ENCODE measurements around the gene BTD. TPM values are rescaled to one million over a fixed set of nuclear protein-coding genes. Genes with fewer than 3 reads are reported as not detected.

The BTD gene
- polyA plus RNA-seq, 3 donors = 21.9 to 24.1 (median 22.3) TPM

DNA sequence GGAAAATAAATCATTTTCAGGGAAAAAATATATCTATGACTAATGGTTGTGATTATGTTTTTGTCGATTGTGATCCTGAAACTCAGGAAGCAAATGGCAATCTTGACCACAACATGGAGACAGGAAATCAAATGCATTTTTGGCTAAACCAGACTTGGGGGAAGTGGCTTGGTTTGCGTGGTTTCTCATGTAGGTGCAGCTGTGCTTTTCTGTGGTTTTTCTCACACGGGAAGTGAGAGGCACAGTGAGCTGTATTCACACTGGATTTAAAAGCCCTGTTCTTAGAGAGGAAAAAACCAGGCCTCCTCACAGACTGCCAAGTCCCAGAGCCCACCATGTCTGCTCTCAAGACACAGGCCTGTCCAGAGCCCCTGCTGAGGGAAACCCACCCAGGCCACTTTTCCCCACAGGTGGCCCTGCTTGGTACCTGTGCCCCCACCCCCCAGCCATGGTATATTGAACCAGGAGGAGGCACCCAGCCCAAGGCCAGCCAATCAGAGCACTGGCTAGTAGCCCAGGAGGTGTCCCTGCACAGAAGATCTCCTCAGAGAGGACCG lies 46.1 kb downstream of the BTD start:
- DNase-seq (ENCODE audit: extremely low read depth in 1 of 11, low read depth in 9 of 11, low spot score in 4 of 11) = no peak

DNA sequence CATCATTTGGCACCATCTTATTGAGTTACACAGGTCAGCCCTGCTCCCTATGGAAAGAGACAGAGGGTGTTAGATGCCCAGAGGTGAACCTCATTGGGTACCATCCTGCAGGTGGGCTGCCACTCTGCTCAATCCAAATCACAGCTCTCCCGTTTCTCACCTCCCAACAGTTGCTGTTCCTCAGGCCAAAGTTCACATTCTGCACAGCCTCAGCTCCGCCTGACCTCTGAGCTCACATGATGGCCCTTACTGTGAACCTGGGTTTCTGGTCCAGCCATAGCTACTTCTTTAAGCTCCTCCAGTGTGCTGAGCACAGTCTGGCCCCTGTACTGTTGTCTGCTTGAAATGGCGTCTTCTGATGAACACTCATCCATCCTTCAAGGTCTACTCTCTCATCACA lies 47.8 kb downstream of the BTD start:
- no peak for DNase-seq (ENCODE audit: extremely low read depth in 1 of 11, low read depth in 9 of 11, low spot score in 4 of 11)

DNA sequence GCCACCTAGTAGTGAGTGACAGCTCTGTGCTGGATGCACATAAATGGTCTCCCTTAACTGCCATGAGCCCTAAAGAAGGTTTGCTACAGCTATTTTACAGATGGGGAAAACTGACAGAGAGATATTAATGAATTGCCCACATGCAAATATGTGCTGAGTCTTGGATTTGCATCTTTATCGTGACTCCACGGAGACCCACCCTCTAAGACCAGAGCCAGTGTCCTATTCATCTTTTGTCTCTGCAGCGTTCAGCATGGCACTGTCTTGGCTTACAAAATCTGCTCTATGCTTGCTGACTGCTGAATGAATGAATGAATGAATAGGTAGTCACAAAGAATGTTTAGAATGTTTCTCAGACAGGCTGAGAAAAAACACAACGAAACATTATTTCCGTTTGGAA lies 48.3 kb downstream of the BTD start:
- DNase-seq (ENCODE audit: extremely low read depth in 1 of 11, low read depth in 9 of 11, low spot score in 4 of 11) = no peak

GRCh38 chr3:15651396-15651795 lies 49.9 kb downstream of the BTD start:
- no peak for DNase-seq (ENCODE audit: extremely low read depth in 1 of 11, low read depth in 9 of 11, low spot score in 4 of 11)

- DNase-seq (ENCODE audit: extremely low read depth in 1 of 11, low read depth in 9 of 11, low spot score in 4 of 11) = no peak
Measured at GRCh38 chr3:15653321-15653720, 51.8 kb downstream of the BTD start.

GRCh38 chr3:15654127-15654526 lies 52.6 kb downstream of the BTD start:
- DNase-seq (ENCODE audit: extremely low read depth in 1 of 11, low read depth in 9 of 11, low spot score in 4 of 11) = no peak

GRCh38 chr3:15654891-15655290 lies 53.3 kb downstream of the BTD start:
- DNase-seq (ENCODE audit: extremely low read depth in 1 of 11, low read depth in 9 of 11, low spot score in 4 of 11) = no peak

DNA sequence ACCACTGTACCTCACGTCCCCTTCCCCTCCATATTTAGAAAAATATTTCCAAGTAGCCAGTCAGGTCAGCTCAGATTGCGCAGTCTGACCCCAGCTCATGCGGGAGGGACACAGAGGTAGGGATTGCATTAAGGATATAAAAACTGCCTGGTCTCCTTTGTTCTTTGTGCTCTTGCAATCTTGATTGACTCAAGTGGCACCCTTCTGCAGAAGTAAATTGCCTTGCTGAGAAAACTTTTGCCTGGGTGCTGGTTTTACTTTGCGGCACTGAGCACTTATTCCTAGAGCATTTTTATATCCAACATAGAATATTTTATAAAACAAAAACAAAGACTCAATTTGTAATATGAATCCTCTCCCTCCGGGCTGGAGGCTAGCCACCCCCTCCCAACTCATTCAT lies 54.8 kb downstream of the BTD start:
- DNase-seq (ENCODE audit: extremely low read depth in 1 of 11, low read depth in 9 of 11, low spot score in 4 of 11) = no peak

- no peak for DNase-seq (ENCODE audit: extremely low read depth in 1 of 11, low read depth in 9 of 11, low spot score in 4 of 11)
Measured at GRCh38 chr3:15657016-15657415, 55.5 kb downstream of the BTD start.

DNA sequence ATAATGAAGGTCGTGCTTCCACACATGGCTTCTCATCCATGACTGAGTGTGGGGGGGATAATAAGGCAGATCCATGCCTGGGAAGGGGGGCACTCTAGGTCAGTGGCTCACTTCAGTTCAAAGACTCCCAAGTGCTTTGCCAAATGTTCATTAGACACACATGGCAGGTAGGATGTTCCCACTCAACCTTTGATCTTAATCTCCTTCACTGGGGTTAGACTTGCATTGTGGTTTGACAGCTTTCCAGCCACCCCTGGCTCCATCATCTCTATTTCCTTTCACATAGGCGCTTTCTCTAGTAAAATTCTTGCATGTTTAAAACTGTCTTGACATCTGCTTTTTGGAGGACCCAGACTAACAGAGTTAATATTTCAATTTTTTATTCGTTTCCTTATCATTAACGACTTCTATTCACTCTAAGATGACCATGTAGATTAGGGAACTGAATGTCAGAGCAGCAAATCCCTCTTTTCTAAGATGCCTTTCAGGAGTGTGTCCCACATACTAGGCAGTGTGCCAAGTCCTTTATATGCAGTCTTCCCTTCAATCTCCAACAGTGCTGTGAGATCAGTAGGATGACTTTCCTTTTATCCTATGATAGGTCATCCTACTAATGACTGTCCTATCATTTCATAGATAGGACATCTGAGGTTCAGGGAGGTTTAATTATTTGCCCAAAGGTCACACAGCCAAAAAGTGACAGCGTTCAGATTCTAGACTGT lies 57.9 kb downstream of the BTD start:
- DNase-seq (ENCODE audit: extremely low read depth in 1 of 11, low read depth in 9 of 11, low spot score in 4 of 11) = no peak

GRCh38 chr3:15660055-15660935 lies 58.8 kb downstream of the BTD start:
- no peak for DNase-seq (ENCODE audit: extremely low read depth in 1 of 11, low read depth in 9 of 11, low spot score in 4 of 11)

GRCh38 chr3:15664144-15664543 lies 62.6 kb downstream of the BTD start:
- no peak for DNase-seq (ENCODE audit: extremely low read depth in 1 of 11, low read depth in 9 of 11, low spot score in 4 of 11)

DNA sequence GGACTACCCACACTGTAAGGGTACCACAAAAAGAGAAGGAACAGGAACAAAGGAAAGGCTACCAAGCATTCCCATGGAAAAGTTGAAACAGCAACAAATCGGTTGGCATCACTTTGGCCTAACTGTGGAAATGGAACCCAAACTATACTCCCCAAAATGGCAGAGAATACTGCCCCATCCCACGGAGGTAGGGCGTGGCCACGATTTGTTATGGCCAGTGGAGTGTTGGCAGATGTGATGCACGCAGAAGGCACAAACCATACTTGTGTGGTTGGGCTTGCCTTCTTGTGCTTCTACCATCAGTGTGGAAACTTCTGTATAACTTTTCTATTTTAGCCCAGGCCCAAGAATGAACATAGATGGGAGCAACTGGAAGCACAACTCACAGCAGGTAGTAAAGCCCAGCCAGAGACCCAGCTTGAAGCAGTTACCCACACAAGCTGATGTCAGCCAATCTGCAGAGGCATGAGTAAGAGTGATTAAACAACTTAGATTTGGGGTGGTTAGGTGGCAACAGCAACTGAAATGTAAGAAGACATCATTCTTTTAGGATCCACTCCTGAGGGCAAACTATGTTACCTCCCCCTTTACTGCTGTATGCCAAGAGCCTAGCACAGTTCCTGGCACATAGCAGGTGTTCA lies 64.1 kb downstream of the BTD start:
- DNase-seq (ENCODE audit: extremely low read depth in 1 of 11, low read depth in 9 of 11, low spot score in 4 of 11) = no peak

DNA sequence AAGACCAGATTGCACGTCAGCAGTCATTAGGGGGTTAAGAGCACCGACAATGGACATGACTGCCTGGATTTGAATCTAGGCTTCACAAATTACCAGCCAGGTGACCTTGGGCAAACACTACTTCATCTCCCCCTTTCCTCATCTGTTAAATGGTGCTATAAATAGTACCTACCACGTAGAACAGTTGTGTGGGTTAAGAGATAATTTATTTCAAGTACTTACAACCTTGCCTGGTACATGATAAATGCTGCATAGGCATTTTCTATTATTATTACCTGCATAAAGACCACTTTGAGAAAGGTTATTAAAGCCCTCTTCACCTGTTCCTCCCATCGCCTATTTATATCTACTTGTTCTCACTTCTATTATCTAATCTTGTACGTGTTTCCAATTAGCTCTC lies 64.7 kb downstream of the BTD start:
- DNase-seq (ENCODE audit: extremely low read depth in 1 of 11, low read depth in 9 of 11, low spot score in 4 of 11) = no peak

GRCh38 chr3:15667484-15667883 lies 65.9 kb downstream of the BTD start:
- DNase-seq (ENCODE audit: extremely low read depth in 1 of 11, low read depth in 9 of 11, low spot score in 4 of 11) = no peak

GRCh38 chr3:15673536-15673935 lies 72.0 kb downstream of the BTD start:
- DNase-seq (ENCODE audit: extremely low read depth in 1 of 11, low read depth in 9 of 11, low spot score in 4 of 11) = no peak

- DNase-seq (ENCODE audit: extremely low read depth in 1 of 11, low read depth in 9 of 11, low spot score in 4 of 11) = no peak
Measured at GRCh38 chr3:15676259-15676658, 74.7 kb downstream of the BTD start.

DNA sequence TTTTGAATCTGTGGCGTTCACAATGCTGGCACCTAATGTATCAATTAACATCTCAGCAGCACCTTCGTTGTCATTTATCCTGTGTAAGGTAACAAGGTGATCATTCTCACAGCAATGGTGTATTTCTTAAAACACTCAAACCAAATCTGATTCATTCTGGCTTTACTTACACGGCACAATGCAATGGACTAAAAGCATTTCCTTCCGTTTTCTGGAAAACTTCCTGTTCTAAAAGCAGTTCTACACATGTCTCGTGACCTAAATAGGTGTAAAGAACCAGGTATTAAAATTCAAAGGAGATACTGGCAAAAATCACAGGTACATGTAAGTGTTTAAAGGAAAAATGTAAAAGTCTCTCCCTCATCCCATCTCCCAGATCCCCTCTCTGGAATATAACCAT lies 77.8 kb downstream of the BTD start:
- no peak for DNase-seq (ENCODE audit: extremely low read depth in 1 of 11, low read depth in 9 of 11, low spot score in 4 of 11)

DNA sequence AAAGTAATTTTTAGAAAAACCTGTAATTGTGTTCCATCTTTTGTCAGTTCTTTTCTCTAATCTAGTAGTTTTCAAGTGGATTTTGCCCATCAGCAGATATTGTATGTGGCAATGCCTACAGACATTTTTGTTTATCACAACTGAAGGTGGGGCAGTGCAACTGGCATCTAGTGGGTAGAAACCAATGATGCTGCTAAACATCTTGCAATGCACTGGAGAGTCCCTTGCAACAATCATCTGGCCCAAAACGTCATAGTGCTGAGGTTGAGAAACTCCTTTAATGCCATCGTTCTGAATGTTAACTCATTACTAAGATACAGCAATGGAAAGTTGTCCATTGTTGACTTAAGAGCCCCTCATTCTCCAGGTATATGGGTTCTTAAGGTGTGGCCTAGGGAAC lies 80.1 kb downstream of the BTD start:
- DNase-seq (ENCODE audit: extremely low read depth in 1 of 11, low read depth in 9 of 11, low spot score in 4 of 11) = no peak
